Mesothelial cell of epicardium (in vitro differentiated cells): ENCODE measurements around the gene CDH3. TPM values are rescaled to one million over a fixed set of nuclear protein-coding genes. Genes with fewer than 3 reads are reported as not detected.

ENCODE experiments used
- DNase-seq, 2 experiments: peaks; one replicate each; pipeline ENCODE4 v3.0.0; 2021; ENCODE audit warnings: low spot score in 2 of 2; ENCODE audit not compliant: unreplicated experiment in 2 of 2
- H3K27ac Mint-ChIP-seq: 2 replicates; pipeline ENCODE4 v1.8.0; 2021; ENCODE audit warnings: mixed read lengths
- H3K27me3 Mint-ChIP-seq: 2 replicates; pipeline ENCODE4 v1.8.0; 2021; ENCODE audit warnings: low read depth, mixed read lengths
- H3K36me3 Mint-ChIP-seq: 2 replicates; pipeline ENCODE4 v1.8.0; 2021; ENCODE audit warnings: mixed read lengths
- H3K4me1 Mint-ChIP-seq: 2 replicates; pipeline ENCODE4 v1.8.0; 2021; ENCODE audit warnings: mixed read lengths
- H3K4me3 Mint-ChIP-seq: 2 replicates; pipeline ENCODE4 v1.8.0; 2021; ENCODE audit warnings: mild to moderate bottlenecking, moderate library complexity, mixed read lengths
- H3K9me3 Mint-ChIP-seq: 2 replicates; pipeline ENCODE4 v1.8.0; 2021; ENCODE audit warnings: mixed read lengths
- CTCF ChIP-seq: fragments of 200-600 bp; sonication (generic); IDR thresholded peaks from one replicate; pipeline ENCODE4 v1.5.0; 2021; ENCODE audit warnings: antibody characterized with exemption; ENCODE audit not compliant: unreplicated experiment
- total RNA-seq: library from RNA; stranded (reverse); gene quantifications from 3 replicates; pipeline ENCODE4 v1.2.1, GENCODE V29; 2021

CDH3 gene
- total RNA-seq, 1 donor from 2014 or later = 179 TPM

- DNase-seq = no peak
- H3K27me3 Mint-ChIP-seq = no peaks in the 10 kb centered on the region
- H3K36me3 Mint-ChIP-seq = no peaks in the 10 kb centered on the region
- peaks cover 12% of the 10 kb centered on the region for H3K4me1 Mint-ChIP-seq
- peak overlapping the region; percentile 56 for H3K27ac Mint-ChIP-seq
- no peak for TF ChIP-seq CTCF
- H3K4me3 Mint-ChIP-seq = no peak overlapping the region
- no peaks in the 10 kb centered on the region for H3K9me3 Mint-ChIP-seq
Observed at GRCh38 chr16:68629351-68629910, 15.7 kb upstream of the CDH3 start.

- Mint-ChIP-seq H3K4me3 (no peak overlapping the region), H3K36me3 (no peaks in the 10 kb centered on the region), H3K27ac (peak overlapping the region; percentile 68), H3K4me1 (peaks cover 7% of the 10 kb centered on the region), H3K27me3 (no peaks in the 10 kb centered on the region), H3K9me3 (no peaks in the 10 kb centered on the region)
- no peak for TF ChIP-seq CTCF
- no peak for DNase-seq
Observed at GRCh38 chr16:68636064-68636560, 9.0 kb upstream of the CDH3 start.

- Mint-ChIP-seq H3K27ac (no peak overlapping the region), H3K36me3 (no peaks in the 10 kb centered on the region), H3K9me3 (no peaks in the 10 kb centered on the region), H3K4me3 (no peak overlapping the region), H3K4me1 (peaks cover 7% of the 10 kb centered on the region), H3K27me3 (no peaks in the 10 kb centered on the region)
- no peak for DNase-seq
- TF ChIP-seq CTCF = no peak
Observed at GRCh38 chr16:68636818-68637217, 8.3 kb upstream of the CDH3 start.

GRCh38 chr16:68640972-68641371 lies 4.1 kb upstream of the CDH3 start:
- H3K36me3 Mint-ChIP-seq = no peaks in the 10 kb centered on the region
- peaks cover 3% of the 10 kb centered on the region for H3K27me3 Mint-ChIP-seq
- H3K4me3 Mint-ChIP-seq = no peak overlapping the region
- no peak for TF ChIP-seq CTCF
- no peak for DNase-seq
- peaks cover 23% of the 10 kb centered on the region for H3K4me1 Mint-ChIP-seq
- H3K9me3 Mint-ChIP-seq = no peaks in the 10 kb centered on the region
- no peak overlapping the region for H3K27ac Mint-ChIP-seq

GRCh38 chr16:68642047-68642435 lies 3.1 kb upstream of the CDH3 start:
- no peaks in the 10 kb centered on the region for H3K36me3 Mint-ChIP-seq
- H3K27ac Mint-ChIP-seq = no peak overlapping the region
- peaks cover 23% of the 10 kb centered on the region for H3K4me1 Mint-ChIP-seq
- no peak for DNase-seq
- peak overlapping the region; percentile 61 for H3K4me3 Mint-ChIP-seq
- no peaks in the 10 kb centered on the region for H3K9me3 Mint-ChIP-seq
- TF ChIP-seq CTCF = no peak
- H3K27me3 Mint-ChIP-seq = peaks cover 3% of the 10 kb centered on the region
